Measurements from ENCODE around the gene SIL1.

- TF ChIP-seq CTCF (IDR thresholded peaks at IDR 0.05 in 2 of 3, conservative IDR thresholded peaks at IDR 0.05 in 1 of 3; ENCODE audit: insufficient read depth in 2 of 3, low read depth in 1 of 3, low read length in 3 of 3), result no peak
- TF ChIP-seq PHB2 (IDR thresholded peaks at IDR 0.05; ENCODE audit: low read depth), result no peak
Measured at GRCh38 chr5:138999674-139000073, 198.5 kb downstream of the SIL1 start.
